Gastrocnemius medialis (tissue), 4 donors: ENCODE data around the gene KLHL26. TPM values are rescaled to one million over a fixed set of nuclear protein-coding genes. Genes with fewer than 3 reads are reported as not detected.
"Not testable (repeated sequence)": the region's sequence is repeated elsewhere in the genome, so short reads cannot be mapped to it uniquely, and the experiment has no call there.

Source experiments
- ATAC-seq, 2 donors: fragments of 150-250 bp; one replicate each; pipeline ENCODE4 v1.9.1; 2016
- DNase-seq, 2 donors: peaks; one replicate each; pipeline ENCODE4 v3.0.0-alpha.2; 2019
- H3K27ac ChIP-seq, 4 donors: fragments of 200-600 bp; sonication (generic); 1 replicate in 1 of 4; 2 replicates in 3 of 4; pipeline ENCODE4 v1.5.1; 2016 to 2018; ENCODE audit warnings: mild to moderate bottlenecking in 2 of 4, moderate library complexity in 1 of 4
- H3K27me3 ChIP-seq, 3 donors: fragments of 200-600 bp; sonication (generic) in 2 of 3; 1 replicate in 1 of 3; 2 replicates in 2 of 3; pipeline versions ENCODE4 v1.5.1 to v1.6.0; 2016 to 2019; ENCODE audit warnings: mild to moderate bottlenecking in 1 of 3, moderate library complexity in 1 of 3
- H3K36me3 ChIP-seq, 2 donors: fragments of 200-600 bp; sonication (generic) in 1 of 2; one replicate each; pipeline ENCODE4 v1.5.1; 2017 to 2018
- H3K4me1 ChIP-seq, 2 donors: fragments of 200-600 bp; sonication (generic) in 1 of 2; one replicate each; pipeline ENCODE4 v1.5.1; 2016 to 2017; ENCODE audit warnings: mild to moderate bottlenecking in 2 of 2
- H3K4me3 ChIP-seq, 4 donors: fragments of 200-600 bp; sonication (generic) in 3 of 4; 1 replicate in 1 of 4; 2 replicates in 3 of 4; pipeline ENCODE4 v1.5.1; 2016 to 2019; ENCODE audit warnings: mild to moderate bottlenecking in 2 of 4
- H3K9me3 ChIP-seq, 3 donors: fragments of 200-600 bp; sonication (generic) in 2 of 3; 1 replicate in 1 of 3; 2 replicates in 2 of 3; pipeline ENCODE4 v1.5.1; 2016 to 2019
- POLR2A ChIP-seq, 2 donors: fragments of 450-650 bp; IDR thresholded peaks; one replicate each; pipeline ENCODE4 v1.6.1; 2017; ENCODE audit warnings: antibody characterized with exemption in 2 of 2, mild to moderate bottlenecking in 2 of 2, moderate library complexity in 2 of 2
- in situ Hi-C, 4 donors: fragments of 200-750 bp; cut with MboI; loops; one replicate each; pipeline versions ENCODE4 v1.15.0 to v1.8.0; 2017; ENCODE audit warnings: low sequenced_read_pairs in 4 of 4
- intact Hi-C: fragments of 100-400 bp; cut with DNase I; formaldehyde crosslinking; loops from one replicate; pipeline ENCODE4 v1.15.1; 2023; ENCODE audit warnings: low total_unique reads
- total RNA-seq, 4 donors: library from RNA; depleted of rRNA; stranded (reverse); fragments of >200 nt; gene quantifications; one replicate each; pipeline versions ENCODE4 v1.1.0 to v1.2.3, GENCODE V29; 2016
- TF ChIP-seq, protein P1 (sequence below), 5 experiments: fragments of 450-650 bp in 3 of 5; fragments of 200-600 bp in 2 of 5; sonication (generic) in 2 of 5; IDR thresholded peaks in 4 of 5; conservative IDR thresholded peaks in 1 of 5; 1 replicate in 4 of 5; 2 replicates in 1 of 5; pipeline ENCODE4 v1.5.1; 2016 to 2019; ENCODE audit warnings: antibody characterized with exemption in 5 of 5, mild to moderate bottlenecking in 3 of 5, moderate library complexity in 3 of 5

Gene KLHL26
- total RNA-seq, 4 donors from 2014 or later, result 5.2 to 12.0 (median 7.3) TPM

DNA sequence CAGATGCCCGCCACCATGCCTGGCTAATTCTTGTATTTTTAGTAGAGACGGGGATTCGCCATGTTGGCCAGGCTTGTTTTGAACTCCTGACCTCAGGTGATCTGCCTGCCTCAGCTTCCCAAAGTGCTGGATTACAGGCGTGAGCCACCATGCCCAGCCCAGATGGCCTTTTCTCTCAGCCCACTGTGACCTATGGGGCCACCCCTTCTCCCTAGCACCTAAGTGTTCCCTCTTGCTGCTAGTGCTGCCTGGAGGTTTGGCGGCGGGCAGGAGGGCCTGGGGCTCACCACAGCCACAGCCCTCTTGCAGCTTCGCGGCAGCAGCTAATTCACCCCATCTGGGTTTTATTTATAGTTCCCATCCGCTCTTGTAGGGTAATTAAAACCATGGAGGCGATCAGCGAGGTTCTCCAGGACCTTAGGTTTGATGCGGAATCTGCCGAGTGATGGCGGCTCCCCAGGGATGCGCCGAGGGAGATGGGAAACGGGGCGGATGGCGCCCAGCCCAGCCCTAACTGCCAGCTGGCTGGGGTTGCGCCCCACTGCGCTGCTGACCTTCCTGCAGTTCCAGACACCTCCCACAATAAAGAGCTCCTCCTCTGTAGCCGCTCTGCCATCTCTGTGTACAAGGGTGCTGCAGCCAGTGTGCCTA lies 45.0 kb upstream of the KLHL26 start:
- Histone ChIP-seq H3K4me3 (no peak overlapping the region), H3K4me1 (peaks cover 32 to 33% of the 10 kb centered on the region in 2 donors), H3K36me3 (peaks cover 0 to 12% of the 10 kb centered on the region in 2 donors), H3K27ac (peak overlapping the region in 1 of 4 donors; percentile 27), H3K9me3 (no peaks in the 10 kb centered on the region), H3K27me3 (no peaks in the 10 kb centered on the region)
- in situ Hi-C loops (loop anchor here (10.0 to 25.0 kb wide), 4 partner anchors 83 to 263 kb away; partner anchors contain the start of gene UPF1 (in 1 of the 4)), intact Hi-C loops (loop anchor here (5.0 kb wide), 2 partner anchors 240 to 350 kb away; partner anchors contain the start of genes HOMER3 and UPF1)
- ATAC-seq, result no peak
- DNase-seq, result peak in 1 of 2 donors; percentile 36
- TF ChIP-seq, protein P1, sequence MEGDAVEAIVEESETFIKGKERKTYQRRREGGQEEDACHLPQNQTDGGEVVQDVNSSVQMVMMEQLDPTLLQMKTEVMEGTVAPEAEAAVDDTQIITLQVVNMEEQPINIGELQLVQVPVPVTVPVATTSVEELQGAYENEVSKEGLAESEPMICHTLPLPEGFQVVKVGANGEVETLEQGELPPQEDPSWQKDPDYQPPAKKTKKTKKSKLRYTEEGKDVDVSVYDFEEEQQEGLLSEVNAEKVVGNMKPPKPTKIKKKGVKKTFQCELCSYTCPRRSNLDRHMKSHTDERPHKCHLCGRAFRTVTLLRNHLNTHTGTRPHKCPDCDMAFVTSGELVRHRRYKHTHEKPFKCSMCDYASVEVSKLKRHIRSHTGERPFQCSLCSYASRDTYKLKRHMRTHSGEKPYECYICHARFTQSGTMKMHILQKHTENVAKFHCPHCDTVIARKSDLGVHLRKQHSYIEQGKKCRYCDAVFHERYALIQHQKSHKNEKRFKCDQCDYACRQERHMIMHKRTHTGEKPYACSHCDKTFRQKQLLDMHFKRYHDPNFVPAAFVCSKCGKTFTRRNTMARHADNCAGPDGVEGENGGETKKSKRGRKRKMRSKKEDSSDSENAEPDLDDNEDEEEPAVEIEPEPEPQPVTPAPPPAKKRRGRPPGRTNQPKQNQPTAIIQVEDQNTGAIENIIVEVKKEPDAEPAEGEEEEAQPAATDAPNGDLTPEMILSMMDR (IDR thresholded peaks at IDR 0.05 in 4 of 5, conservative IDR thresholded peaks at IDR 0.05 in 1 of 5), result no peak
- TF ChIP-seq POLR2A (IDR thresholded peaks at IDR 0.05), result no peak

DNA sequence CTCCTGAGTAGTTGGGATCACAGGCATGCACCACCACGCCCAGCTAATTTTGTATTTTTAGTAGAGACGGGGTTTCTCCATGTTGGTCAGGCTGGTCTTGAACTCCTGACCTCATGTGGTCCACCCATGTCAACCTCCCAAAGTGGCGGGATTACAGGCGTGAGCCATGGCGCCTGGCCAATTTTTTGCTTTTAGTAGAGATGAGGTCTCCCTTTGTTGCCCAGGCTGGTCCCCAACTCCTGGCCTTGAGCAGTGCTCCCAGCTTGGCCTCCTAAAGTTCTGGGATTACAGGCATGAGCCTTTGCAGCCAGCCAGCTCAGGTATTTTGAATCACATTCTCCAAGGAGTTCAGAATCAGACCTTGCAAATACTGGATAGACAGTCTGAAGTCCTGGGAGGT lies 44.1 kb upstream of the KLHL26 start:
- not testable (repeated sequence) for DNase-seq, H3K27me3 ChIP-seq, H3K9me3 ChIP-seq, H3K4me3 ChIP-seq, ATAC-seq
- in situ Hi-C loops (loop anchor here (10.0 to 25.0 kb wide), 4 partner anchors 82 to 262 kb away; partner anchors contain the start of gene UPF1 (in 1 of the 4)), intact Hi-C loops (loop anchor here (5.0 kb wide), 2 partner anchors 240 to 350 kb away; partner anchors contain the start of genes HOMER3 and UPF1)
- H3K36me3 ChIP-seq, result peaks cover 0 to 12% of the 10 kb centered on the region in 2 donors
- peak overlapping the region in 1 of 4 donors; percentile 27 for H3K27ac ChIP-seq
- peaks cover 32 to 33% of the 10 kb centered on the region in 2 donors for H3K4me1 ChIP-seq

DNA sequence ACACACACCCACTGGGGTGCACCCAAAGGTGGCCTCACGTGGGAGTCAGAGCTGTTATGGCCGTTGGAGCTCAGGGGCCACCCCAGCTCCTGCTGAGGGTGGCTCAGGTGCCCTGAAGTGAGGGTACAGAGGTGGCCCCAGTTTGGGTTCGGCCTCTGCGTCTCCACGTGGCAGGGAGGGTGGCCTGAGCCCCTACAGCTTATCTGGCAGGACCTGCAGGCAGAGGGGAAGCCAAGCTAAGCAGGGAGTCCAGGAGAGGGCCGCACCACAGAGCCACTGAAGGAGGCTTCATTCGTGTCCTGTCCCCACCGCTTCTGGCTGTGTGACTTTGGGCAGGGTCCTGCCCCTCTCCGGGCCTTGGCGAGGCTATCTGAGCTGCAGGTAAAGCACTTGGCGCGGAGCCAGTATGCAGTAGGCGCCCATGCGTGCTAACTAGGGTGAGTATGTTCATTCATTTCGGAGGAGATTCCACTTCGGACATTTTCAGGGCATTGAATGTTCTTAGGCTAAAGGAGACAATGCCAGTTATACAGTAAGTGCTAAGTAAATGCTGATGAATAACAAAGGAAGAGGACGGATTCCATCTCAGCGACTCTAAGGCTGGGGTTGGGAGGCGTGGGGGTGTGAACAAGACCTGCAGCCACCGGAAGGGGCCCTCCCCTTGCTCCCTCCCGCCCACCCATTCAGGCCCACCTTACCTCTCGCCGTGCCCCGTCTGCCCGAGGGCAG lies 43.3 kb upstream of the KLHL26 start:
- TF ChIP-seq POLR2A (IDR thresholded peaks at IDR 0.05), result no peak
- TF ChIP-seq, protein P1 (IDR thresholded peaks at IDR 0.05 in 4 of 5, conservative IDR thresholded peaks at IDR 0.05 in 1 of 5), result no peak
- Histone ChIP-seq H3K4me1 (peaks cover 26% of the 10 kb centered on the region in 2 donors), H3K36me3 (peaks cover 0 to 12% of the 10 kb centered on the region in 2 donors), H3K9me3 (no peaks in the 10 kb centered on the region), H3K27me3 (no peaks in the 10 kb centered on the region), H3K27ac (peak overlapping the region in 1 of 4 donors; percentile 15), H3K4me3 (peak overlapping the region in 1 of 4 donors; percentile 44)
- no peak for ATAC-seq
- intact Hi-C loops (loop anchor here (1.0 to 5.0 kb wide), 4 partner anchors 81 to 349 kb away; partner anchors contain the start of genes HOMER3 and UPF1), in situ Hi-C loops (loop anchor here (10.0 to 25.0 kb wide), 4 partner anchors 81 to 261 kb away; partner anchors contain the start of gene UPF1 (in 1 of the 4))
- no peak for DNase-seq

DNA sequence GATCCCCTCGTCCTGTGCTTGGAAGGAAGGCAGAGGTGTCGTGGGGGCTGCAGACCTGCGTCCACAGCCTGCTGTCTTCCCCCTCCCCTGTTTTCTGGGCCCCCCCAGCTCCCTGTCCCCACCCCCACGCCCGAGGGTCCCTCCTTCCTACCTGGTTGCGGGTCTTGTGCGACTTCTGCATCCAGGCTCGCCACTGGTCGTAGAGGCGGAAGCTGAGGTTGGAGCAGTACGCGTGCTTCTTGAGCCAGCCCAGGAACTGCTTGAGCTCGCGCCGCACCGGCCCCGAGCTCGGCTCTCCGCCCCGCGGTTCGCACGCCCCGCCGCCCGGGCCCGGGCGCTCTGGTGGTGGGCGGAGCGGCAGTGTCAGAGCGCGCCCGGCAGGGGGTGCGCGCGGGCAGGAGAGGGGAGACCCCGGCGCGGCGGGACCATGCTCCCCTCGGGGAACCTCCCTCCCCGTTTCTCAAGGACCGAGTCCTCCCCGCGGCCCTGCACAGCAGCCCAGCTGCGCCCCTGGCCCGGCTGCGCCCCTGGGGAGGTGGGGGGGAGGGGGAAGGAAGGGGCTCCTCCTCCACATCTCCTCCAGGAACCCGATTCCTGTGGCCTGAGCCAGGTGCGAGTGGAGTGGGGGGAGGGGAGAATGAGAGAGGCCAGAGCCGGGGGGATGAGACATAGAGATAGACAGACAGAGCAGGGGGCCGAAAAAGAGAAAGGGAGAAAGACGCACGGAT lies 42.6 kb upstream of the KLHL26 start:
- TF ChIP-seq POLR2A (IDR thresholded peaks at IDR 0.05), result no peak
- TF ChIP-seq, protein P1 (IDR thresholded peaks at IDR 0.05 in 4 of 5, conservative IDR thresholded peaks at IDR 0.05 in 1 of 5), result peak; percentile 81 to 93 (median 91)
- intact Hi-C loops (loop anchor here (1.0 to 5.0 kb wide), 4 partner anchors 81 to 348 kb away; partner anchors contain the start of genes HOMER3 and UPF1), in situ Hi-C loops (loop anchor here (10.0 to 25.0 kb wide), 4 partner anchors 81 to 261 kb away; partner anchors contain the start of gene UPF1 (in 1 of the 4))
- peak overlapping the region; percentile 34 to 54 (median 46) for H3K4me3 ChIP-seq
- ATAC-seq (peak; percentile 51 to 57), DNase-seq (peak; percentile 30 to 57)
- peak overlapping the region in 2 of 4 donors; percentile 13 to 32 for H3K27ac ChIP-seq
- H3K4me1 ChIP-seq, result peaks cover 24 to 26% of the 10 kb centered on the region in 2 donors
- no peaks in the 10 kb centered on the region for H3K9me3 ChIP-seq
- H3K27me3 ChIP-seq, result no peaks in the 10 kb centered on the region
- H3K36me3 ChIP-seq, result peaks cover 0 to 12% of the 10 kb centered on the region in 2 donors
